Measurements from ENCODE around the gene IDE. TPM values are rescaled to one million over a fixed set of nuclear protein-coding genes. Genes with fewer than 3 reads are reported as not detected.
"Not testable (repeated sequence)": the region's sequence is repeated elsewhere in the genome, so short reads cannot be mapped to it uniquely, and the experiment has no call there.

The IDE gene
- total RNA-seq, 2 donors from 2014 or later: 40.4 to 43.5 TPM

DNA sequence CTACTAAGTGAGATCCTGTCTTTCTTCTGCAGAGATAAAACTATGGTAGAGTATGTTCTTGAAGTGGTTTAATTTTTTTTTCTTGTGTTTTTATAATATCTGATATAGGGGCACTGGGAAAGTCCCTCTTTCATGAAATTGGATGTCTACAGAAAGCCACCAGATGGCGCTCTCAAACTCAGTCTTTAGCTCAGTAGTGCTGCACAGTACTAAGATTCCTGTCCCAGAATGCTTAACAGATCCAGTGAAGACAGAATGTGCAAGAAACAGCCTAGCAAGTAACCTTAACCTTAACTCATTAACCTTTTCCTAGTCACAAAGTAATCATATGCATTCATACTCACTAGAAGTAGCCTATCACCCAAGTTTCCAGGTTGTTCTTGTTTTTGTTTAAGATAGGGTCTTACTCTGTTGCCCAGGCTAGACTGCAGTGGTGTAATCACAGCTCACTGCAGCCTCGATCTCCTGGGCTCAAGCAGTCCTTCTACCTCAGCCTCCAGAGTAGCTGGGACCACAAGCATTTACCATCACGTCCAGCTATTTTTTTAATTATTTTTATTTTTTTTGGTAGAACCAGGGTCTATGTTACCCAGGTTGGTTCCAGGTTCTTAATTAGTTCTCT is 56.7 kb downstream of the IDE start:
- DNase-seq: peak; percentile 42 to 73
- peak; percentile 89 for ATAC-seq
- intact Hi-C loops (cut with DNase I, micrococcal nuclease): loop anchor here (2.0 to 10.0 kb wide), 2 partner anchors 48 to 58 kb away; partner anchors contain the start of gene IDE (in 1 of the 2)

DNA sequence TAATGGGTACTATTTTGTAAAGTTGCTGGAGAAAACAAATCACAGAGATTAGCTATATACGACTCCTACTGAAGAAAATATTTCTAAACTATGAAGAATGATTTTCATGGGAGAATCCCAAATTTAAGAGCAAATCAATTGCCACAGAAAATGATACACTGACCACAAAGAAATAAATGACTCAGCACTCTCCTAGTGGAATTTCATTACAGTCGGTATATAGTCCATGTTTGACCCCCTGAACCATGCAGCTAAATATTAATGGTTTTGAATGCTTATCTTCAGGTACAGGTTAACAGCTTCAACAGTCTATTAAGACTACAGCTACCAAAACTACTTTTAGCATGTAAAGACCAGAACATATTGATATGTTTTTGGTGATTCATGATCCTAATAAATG is 65.0 kb downstream of the IDE start:
- intact Hi-C loops (cut with DNase I, micrococcal nuclease): no loop called here
- ATAC-seq (no peak), DNase-seq (no peak)

DNA sequence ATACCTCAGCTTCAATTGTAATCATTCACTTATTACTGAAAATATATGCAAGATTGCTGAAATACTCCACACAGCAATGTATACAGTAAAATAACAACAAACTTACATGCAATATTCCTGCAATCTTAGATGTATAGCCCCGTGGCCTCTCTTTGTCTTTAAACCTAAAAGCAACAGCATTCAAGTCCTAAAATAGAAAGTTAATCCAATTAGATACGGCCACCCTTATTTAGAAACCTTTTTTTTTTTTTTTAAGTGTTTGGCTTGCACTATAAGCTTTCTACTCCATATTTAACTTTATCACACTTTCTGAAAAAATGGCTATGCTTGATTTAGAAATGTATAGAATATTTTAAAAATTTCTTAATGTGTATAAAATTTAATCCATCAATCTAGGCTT is 67.6 kb downstream of the IDE start:
- DNase-seq: no peak
- ATAC-seq: no peak
- intact Hi-C loops (cut with DNase I, micrococcal nuclease): no loop called here

- intact Hi-C loops (cut with DNase I, micrococcal nuclease): no loop called here
- ATAC-seq (no peak), DNase-seq (no peak)
These were observed 68.8 kb downstream of the IDE start for GRCh38 chr10:92505044-92505443.

DNA sequence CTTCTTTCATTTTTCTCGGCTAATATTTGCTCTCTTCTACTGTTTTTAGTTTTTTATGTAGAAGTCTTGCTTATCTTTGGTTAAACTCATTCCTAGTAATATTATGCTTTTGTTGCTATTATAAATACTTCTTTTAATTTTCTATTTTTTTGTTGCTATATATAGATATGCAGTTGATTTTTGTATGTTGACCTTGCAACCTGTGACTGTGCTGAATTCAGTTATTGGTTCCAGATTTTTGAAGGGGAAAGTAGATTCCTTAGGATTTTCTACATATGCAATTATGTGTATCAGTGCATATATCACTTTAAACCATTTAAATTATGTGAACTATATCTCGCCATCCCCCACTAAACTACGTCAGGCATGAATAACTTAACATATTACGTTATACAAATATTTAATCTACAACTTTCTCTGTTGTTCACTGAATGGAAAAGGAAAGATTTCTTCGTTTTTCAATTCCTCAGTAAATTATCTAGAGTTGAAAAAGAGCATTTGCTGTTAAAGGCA is 71.5 kb downstream of the IDE start:
- intact Hi-C loops (cut with DNase I, micrococcal nuclease): no loop called here
- no peak for DNase-seq
- no peak for ATAC-seq

DNA sequence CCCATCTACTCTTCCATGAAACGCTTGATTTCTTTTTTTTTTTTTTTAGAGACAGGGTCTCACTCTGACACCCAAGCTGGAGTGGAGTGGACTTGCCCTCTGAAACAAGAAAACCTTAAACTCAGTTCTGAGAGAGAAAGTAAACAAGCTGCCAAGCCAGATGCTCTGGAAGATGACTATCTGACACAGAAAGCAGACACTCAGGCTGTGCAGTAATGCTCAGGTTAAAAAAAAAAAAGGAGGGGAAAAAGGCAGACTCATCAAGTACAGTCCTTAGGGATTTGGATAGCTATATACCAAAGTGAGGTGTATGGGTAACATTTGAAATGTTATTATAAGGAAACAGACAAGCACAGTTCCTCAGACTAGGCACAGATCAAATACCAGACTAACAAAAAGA is 80.5 kb downstream of the IDE start:
- DNase-seq (no peak), ATAC-seq (no peak)
- intact Hi-C loops (cut with DNase I, micrococcal nuclease): no loop called here

DNA sequence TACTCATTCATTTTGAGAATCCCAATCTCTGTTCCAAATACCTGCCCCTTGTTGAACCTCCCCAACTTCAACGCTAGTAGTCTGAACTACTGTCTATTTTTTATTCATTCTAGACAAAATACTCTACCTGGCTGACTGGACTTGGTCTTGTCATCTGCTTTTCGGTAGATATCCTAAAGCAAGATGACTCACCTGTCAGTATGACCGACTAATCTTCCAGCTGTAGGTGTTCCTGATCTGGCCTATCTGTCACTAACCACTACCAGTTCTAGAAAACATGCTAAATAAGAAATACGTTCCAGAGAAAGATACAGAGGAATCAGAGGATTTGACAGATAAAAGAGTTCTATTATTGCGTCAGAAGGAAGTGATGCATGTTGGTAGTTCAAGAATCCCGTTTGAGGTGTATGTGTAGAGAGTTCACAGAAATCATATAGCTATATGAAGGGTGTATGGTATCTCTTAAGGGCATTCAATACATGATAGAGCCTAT is 81.1 kb downstream of the IDE start:
- no peak for DNase-seq
- ATAC-seq: no peak
- intact Hi-C loops (cut with DNase I, micrococcal nuclease): no loop called here

DNA sequence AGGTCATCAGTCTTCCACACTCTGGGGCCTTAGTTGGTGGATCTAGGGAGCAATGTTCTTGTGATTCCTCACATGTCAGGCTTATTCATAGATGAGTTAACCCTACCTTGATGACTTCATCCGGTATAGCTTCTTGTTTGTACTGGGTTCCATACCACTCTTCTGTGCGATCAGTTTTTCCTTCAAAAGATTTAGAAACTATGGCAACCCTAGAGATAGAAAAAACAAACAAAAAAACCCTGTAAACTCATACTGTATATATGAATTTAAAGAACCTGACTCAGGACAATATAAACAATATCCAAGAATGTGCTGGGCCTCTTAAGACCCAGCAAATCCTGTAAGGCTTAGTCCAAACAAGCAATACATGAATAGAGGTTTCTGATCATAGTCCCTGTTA is 83.5 kb downstream of the IDE start:
- intact Hi-C loops (cut with DNase I, micrococcal nuclease): no loop called here
- ATAC-seq: no peak
- DNase-seq: no peak

DNA sequence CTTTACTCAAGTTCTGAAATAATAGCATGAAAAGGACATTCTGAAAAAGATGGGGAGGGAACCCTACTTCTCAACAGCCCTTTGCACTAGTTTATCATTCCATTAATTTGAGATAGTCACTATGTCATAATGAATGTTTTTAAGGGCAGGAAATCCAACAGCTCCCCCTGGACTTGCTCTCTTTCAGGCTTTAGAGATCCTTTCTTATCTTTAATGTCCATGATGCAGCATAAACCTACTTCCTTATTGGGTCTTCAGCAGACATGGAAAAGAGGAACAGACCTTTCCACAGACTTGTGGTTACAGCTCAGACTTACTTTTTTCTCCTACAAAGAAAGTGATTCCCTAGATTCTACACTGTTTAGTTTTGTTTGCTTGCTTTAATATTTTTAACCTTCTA is 87.3 kb downstream of the IDE start:
- ATAC-seq (peak; percentile 66), DNase-seq (no peak)
- intact Hi-C loops (cut with DNase I, micrococcal nuclease): no loop called here

DNA sequence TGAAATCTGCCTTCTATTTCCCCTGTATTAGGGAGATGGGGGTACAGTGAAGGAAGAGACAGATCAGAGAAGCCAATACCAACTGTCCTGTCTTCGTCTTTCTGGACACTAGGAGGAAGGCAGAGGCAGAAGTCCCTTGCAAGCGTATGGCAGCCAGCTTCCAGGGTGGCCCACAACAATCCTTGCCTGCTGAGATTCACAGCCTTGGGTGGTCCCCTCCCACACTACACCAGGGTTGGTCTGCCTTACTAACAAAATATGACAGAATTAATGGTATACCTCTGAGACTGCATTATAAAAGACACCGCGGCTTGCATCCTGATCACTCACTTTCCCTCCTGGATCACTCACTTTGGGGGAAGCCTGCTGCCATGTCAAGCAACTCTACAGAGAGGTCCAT is 90.4 kb downstream of the IDE start:
- no peak for ATAC-seq
- intact Hi-C loops (cut with DNase I, micrococcal nuclease): no loop called here
- no peak for DNase-seq

- intact Hi-C loops (cut with DNase I, micrococcal nuclease): no loop called here
- no peak for ATAC-seq
- DNase-seq: no peak
These were observed 93.5 kb downstream of the IDE start for GRCh38 chr10:92480413-92480812.

DNA sequence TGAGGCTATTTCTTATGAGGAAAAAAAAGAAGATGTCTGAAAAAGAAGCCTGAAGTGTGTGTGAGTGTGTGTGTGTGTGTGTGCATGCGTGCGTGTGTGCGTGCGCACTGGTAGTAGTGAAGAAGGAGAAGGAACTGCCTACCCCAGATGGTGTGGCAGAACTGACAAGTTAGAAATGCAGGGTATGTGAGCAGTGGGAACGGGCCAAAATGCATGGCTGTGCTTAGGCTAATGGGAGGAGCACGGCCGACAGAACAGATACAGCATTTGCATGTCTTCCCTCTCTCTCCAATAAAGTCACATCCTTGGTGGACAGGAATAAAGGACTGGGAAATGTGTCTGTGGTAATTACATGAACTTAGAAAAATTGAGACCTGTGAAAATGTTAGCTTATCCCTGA is 94.3 kb downstream of the IDE start:
- no peak for ATAC-seq
- intact Hi-C loops (cut with DNase I, micrococcal nuclease): loop anchor here in 1 of 2 donors (10.0 kb wide), 1 partner anchor 635 kb away; no protein-coding TSS in a partner anchor
- no peak for DNase-seq

- DNase-seq (no peak), ATAC-seq (no peak)
- intact Hi-C loops (cut with DNase I, micrococcal nuclease): loop anchor here in 1 of 2 donors (10.0 kb wide), 1 partner anchor 634 kb away; no protein-coding TSS in a partner anchor
These were observed 95.4 kb downstream of the IDE start for GRCh38 chr10:92478536-92478935.

DNA sequence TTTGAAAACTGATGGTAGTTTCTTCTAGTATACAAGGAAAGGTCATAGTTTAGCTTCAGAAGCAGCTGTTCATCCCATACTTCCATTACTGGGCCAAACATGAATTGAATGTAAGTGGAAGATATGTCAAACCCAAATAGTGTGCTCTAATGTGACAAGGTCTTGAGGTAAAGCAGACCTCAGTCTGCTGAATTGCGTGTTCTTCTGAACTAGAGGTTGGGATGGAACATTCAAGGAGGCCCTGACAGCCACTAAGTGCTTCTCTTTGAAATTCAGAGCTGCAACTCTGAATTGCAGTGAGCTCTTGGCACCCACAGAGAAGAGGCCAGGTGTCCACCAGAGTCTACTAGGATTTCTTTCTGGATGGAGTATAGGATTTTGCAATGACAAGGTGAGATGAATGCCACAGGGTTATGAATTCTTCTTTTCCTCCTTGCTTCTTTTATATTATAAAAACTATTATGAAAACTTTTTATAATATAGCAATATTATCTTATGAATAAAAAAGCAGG is 98.5 kb downstream of the IDE start:
- DNase-seq (no peak), ATAC-seq (no peak)
- intact Hi-C loops (cut with DNase I, micrococcal nuclease): loop anchor here in 1 of 2 donors (10.0 kb wide), 1 partner anchor 631 kb away; no protein-coding TSS in a partner anchor

DNA sequence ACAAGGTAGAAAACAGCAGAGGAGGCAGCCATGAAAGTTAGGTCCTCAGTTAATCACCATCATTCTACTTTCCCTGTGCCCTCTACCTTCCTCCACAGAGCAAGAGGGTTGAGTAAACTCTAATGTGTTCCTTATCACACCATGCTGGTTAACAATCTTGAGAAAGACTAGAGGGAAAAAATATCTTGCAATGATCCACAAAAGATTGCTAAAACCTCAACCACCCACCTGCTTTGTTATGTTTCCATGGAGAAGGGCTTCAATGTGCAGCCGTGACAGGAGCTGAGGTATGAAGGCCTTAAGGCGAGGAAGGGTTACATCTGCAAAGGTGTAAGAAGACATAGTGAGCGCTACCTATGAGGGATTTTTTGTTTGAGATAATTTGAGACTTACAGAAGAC is 103.9 kb downstream of the IDE start:
- ATAC-seq: no peak
- no peak for DNase-seq
- intact Hi-C loops (cut with DNase I, micrococcal nuclease): loop anchor here in 1 of 2 donors (10.0 kb wide), 1 partner anchor 625 kb away; no protein-coding TSS in a partner anchor

DNA sequence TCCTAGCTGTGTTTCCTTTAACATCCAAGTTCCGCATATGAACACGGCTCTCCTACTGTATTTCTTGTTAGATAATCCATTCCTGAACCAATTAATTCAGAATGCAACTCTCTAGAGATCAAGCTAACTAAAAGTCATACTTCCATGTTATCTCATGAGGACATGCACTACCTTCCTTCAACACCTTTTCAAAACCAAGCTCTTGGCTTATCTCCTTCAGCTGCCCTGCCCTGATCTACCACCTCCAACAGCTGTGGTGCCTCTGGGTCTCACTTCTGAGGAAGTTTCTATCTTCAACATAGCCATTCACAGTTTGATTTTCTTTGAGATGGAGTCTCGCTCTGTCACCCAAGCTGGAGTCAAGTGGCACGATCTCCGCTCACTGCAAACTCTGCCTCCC is 109.5 kb downstream of the IDE start:
- intact Hi-C loops (cut with DNase I, micrococcal nuclease): no loop called here
- ATAC-seq (no peak), DNase-seq (no peak)

- intact Hi-C loops (cut with DNase I, micrococcal nuclease): no loop called here
- ATAC-seq (no peak), DNase-seq (no peak)
These were observed 110.3 kb downstream of the IDE start for GRCh38 chr10:92463582-92463981.

DNA sequence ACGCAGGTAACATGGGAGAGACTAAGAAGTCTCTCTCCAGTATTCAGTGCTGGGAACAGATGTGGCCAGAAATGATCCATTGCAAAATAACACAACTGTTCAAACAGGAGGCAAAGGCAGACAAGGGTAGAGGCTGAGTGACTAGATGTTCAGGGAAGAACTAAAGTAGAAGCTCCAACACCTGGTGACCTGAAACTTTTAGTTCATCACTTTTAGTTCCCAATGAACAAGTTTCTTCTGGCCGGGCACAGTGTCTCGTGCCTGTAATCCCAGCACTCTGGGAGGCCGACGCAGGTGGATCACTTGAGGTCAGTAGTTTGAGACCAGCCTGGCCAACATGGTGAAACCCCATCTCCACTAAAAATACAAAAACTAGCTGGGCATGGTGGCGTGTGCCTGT is 118.9 kb downstream of the IDE start:
- DNase-seq; intact Hi-C loops (cut with DNase I, micrococcal nuclease); ATAC-seq: not testable (repeated sequence)

DNA sequence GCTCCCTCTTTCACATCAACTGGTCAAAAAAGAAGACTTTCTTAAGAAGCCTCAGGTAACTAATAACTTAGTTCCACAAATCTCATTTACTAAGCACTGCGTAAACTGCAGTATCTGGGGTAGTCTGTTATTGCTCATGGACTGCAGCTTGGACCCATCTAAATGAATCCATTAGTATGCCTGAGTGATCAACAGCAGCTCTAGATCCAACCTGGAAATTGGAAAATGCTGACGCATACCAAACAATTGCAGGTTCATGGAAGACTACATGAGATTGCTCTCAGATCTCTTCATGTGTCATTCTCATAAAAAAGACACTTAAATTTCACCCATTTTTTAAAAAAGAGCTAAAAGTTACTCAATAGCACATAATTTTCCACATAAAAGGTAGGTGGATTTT is 121.6 kb downstream of the IDE start:
- DNase-seq (no peak), ATAC-seq (no peak)

DNA sequence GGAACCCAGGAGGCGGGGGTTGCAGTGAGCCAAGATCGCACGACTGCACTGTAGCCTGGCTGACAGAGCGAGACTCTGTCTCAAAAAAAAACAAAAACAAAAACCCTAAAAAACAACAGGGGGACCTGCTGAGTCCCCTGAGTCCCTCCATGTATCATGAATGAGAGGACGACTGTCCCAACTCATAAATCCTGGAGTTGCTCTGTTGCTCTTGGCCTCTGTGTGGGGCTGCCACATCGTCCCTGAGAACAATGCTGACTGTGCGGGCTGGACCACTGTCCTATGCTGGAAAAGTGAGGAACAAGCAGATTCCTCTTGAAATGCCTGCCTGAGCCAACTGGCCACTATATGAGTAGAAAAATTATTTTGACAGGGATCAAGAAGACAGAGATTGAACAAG is 122.5 kb downstream of the IDE start:
- ATAC-seq (no peak), DNase-seq (no peak)
- intact Hi-C loops (cut with DNase I, micrococcal nuclease): no loop called here

More for the DNA sequence above, 121.6 kb downstream of the IDE start:
- intact Hi-C loops (cut with DNase I, micrococcal nuclease): no loop called here

Measured in left colon (tissue), 2 donors.